Measurements from ENCODE around the gene SLC35G1. TPM values are rescaled to one million over a fixed set of nuclear protein-coding genes. Genes with fewer than 3 reads are reported as not detected.

The SLC35G1 gene
- total RNA-seq, 1 donor from 2014 or later = 3.0 TPM

DNA sequence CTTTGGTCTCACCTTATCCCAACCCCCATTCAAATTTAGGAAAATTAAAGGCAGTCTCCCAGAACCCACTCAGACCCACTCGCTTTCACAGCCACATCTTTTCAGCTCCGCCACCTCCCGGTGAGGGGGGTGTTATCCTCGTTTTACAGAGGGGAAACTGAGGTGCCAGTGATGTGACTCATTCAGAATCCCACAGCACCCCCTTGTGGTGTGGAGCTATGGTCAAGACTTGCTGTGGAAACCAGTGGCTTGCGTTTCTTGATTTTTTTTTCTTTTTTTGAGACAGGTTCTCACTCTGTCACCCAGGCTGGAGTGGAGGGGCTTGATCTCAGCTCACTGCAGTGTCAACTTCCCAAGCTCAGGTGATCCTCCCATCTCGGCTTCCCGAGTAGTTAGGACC lies 27.6 kb downstream of the SLC35G1 start:
- Mint-ChIP-seq H3K27ac (ENCODE audit: unreplicated experiment) (no peak overlapping the region), H3K36me3 (ENCODE audit: unreplicated experiment) (peaks cover 1% of the 10 kb centered on the region), H3K4me3 (ENCODE audit: unreplicated experiment) (no peak overlapping the region), H3K4me1 (ENCODE audit: low read depth, unreplicated experiment) (no peaks in the 10 kb centered on the region), H3K9me3 (ENCODE audit: unreplicated experiment) (no peaks in the 10 kb centered on the region), H3K27me3 (ENCODE audit: unreplicated experiment) (peaks cover under 1% of the 10 kb centered on the region)
- TF ChIP-seq, protein P1, sequence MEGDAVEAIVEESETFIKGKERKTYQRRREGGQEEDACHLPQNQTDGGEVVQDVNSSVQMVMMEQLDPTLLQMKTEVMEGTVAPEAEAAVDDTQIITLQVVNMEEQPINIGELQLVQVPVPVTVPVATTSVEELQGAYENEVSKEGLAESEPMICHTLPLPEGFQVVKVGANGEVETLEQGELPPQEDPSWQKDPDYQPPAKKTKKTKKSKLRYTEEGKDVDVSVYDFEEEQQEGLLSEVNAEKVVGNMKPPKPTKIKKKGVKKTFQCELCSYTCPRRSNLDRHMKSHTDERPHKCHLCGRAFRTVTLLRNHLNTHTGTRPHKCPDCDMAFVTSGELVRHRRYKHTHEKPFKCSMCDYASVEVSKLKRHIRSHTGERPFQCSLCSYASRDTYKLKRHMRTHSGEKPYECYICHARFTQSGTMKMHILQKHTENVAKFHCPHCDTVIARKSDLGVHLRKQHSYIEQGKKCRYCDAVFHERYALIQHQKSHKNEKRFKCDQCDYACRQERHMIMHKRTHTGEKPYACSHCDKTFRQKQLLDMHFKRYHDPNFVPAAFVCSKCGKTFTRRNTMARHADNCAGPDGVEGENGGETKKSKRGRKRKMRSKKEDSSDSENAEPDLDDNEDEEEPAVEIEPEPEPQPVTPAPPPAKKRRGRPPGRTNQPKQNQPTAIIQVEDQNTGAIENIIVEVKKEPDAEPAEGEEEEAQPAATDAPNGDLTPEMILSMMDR (IDR thresholded peaks at IDR 0.05; ENCODE audit: partially characterized antibody, unreplicated experiment) = peak; percentile 61
- DNase-seq = peak; percentile 20

DNA sequence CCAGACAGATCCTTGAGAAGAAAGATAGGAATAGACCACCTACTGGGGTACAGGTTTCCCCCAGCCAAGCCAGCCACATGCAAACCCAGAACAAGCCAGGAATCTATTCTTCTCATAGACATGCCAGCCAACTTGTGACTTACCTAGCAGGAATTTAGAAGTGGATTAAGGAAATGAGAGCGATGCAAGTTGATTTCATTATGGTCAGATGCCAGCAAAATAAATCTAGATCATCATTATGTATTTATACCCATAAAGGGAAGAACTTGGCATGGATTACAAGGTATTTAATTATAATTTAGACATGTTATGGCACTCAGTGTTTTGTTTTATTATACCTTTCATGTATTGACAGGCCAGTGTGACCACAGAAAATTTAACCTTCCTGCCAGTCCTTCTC lies 32.8 kb downstream of the SLC35G1 start:
- Mint-ChIP-seq H3K36me3 (ENCODE audit: unreplicated experiment) (peaks cover 13% of the 10 kb centered on the region), H3K27ac (ENCODE audit: unreplicated experiment) (no peak overlapping the region), H3K4me3 (ENCODE audit: unreplicated experiment) (no peak overlapping the region), H3K27me3 (ENCODE audit: unreplicated experiment) (peaks cover 3% of the 10 kb centered on the region), H3K9me3 (ENCODE audit: unreplicated experiment) (peaks cover 3% of the 10 kb centered on the region), H3K4me1 (ENCODE audit: low read depth, unreplicated experiment) (no peaks in the 10 kb centered on the region)
- TF ChIP-seq, protein P1 (IDR thresholded peaks at IDR 0.05; ENCODE audit: partially characterized antibody, unreplicated experiment) = no peak
- no peak for DNase-seq

DNA sequence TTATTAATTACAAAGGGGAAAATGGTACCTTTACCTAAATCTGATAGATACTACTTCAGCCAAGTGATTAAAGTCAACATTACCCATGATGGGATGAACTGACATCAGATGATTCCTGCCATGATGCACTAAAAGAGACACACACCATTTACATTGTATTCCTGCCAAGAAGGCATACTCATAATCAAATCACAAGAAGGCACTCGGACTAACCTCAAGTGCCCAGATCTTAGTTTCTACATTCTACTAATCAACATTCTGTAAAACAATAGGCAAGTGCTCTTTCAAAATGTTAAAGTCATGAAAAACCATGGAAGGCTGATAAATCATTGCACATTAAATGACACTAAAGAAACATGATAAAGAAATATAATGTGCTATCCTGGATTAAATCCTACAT lies 44.4 kb downstream of the SLC35G1 start:
- Mint-ChIP-seq H3K36me3 (ENCODE audit: unreplicated experiment) (no peaks in the 10 kb centered on the region), H3K9me3 (ENCODE audit: unreplicated experiment) (no peaks in the 10 kb centered on the region), H3K4me3 (ENCODE audit: unreplicated experiment) (no peak overlapping the region), H3K4me1 (ENCODE audit: low read depth, unreplicated experiment) (no peaks in the 10 kb centered on the region), H3K27me3 (ENCODE audit: unreplicated experiment) (no peaks in the 10 kb centered on the region), H3K27ac (ENCODE audit: unreplicated experiment) (no peak overlapping the region)
- DNase-seq = no peak
- TF ChIP-seq, protein P1 (IDR thresholded peaks at IDR 0.05; ENCODE audit: partially characterized antibody, unreplicated experiment) = no peak

DNA sequence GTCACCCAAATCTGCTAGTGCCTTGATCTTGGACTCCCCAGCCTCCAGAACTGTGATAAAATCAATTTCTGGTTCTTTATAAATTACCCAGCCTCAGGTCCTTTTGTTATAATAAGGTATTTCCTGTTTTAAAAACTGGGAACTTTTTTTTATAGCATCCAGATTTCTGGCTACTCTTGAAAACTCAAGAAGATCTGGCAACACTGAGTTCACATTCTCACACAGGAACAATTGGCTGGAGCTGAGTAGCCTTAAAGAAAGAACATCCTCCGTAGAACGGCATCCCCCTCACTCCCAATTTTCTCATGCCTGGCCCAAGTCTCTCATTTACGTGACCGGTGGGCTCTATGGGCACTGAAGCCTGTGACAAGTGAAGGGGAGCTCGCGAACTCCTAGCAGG lies 47.1 kb downstream of the SLC35G1 start:
- Mint-ChIP-seq H3K27ac (ENCODE audit: unreplicated experiment) (no peak overlapping the region), H3K4me1 (ENCODE audit: low read depth, unreplicated experiment) (no peaks in the 10 kb centered on the region), H3K4me3 (ENCODE audit: unreplicated experiment) (no peak overlapping the region), H3K27me3 (ENCODE audit: unreplicated experiment) (no peaks in the 10 kb centered on the region), H3K9me3 (ENCODE audit: unreplicated experiment) (no peaks in the 10 kb centered on the region), H3K36me3 (ENCODE audit: unreplicated experiment) (no peaks in the 10 kb centered on the region)
- DNase-seq = no peak
- TF ChIP-seq, protein P1 (IDR thresholded peaks at IDR 0.05; ENCODE audit: partially characterized antibody, unreplicated experiment) = no peak

DNA sequence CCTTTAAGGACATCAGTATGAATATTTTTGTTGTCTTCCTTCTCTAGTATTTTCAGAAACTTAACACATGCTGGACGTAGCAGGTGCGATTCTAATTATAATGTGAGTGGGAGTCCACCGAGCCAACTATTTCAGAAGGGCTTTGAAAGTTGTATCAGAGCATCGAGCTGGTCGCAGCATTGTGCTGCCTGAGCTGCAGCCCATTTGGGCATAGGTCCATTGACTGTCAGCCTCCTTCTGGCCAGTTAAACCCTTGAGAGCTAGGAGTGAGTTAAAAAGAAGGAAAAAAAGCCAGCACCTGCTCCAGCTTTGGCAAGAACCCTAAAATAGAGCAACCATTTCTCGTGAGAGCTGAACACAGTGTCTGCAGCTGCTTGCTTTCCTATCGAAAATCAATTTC lies 47.8 kb downstream of the SLC35G1 start:
- Mint-ChIP-seq H3K4me1 (ENCODE audit: low read depth, unreplicated experiment) (no peaks in the 10 kb centered on the region), H3K27me3 (ENCODE audit: unreplicated experiment) (no peaks in the 10 kb centered on the region), H3K9me3 (ENCODE audit: unreplicated experiment) (no peaks in the 10 kb centered on the region), H3K36me3 (ENCODE audit: unreplicated experiment) (no peaks in the 10 kb centered on the region), H3K4me3 (ENCODE audit: unreplicated experiment) (no peak overlapping the region), H3K27ac (ENCODE audit: unreplicated experiment) (no peak overlapping the region)
- DNase-seq = no peak
- TF ChIP-seq, protein P1 (IDR thresholded peaks at IDR 0.05; ENCODE audit: partially characterized antibody, unreplicated experiment) = no peak

Data from glutamatergic neuron (in vitro differentiated cells).